CMK (cell line): ENCODE results near the gene ADAMTS18.

Experiments used
- DNase-seq: peaks from one replicate; pipeline ENCODE4 v3.0.0-alpha.2; 2010; ENCODE audit warnings: low read depth

ADAMTS18 gene

DNA sequence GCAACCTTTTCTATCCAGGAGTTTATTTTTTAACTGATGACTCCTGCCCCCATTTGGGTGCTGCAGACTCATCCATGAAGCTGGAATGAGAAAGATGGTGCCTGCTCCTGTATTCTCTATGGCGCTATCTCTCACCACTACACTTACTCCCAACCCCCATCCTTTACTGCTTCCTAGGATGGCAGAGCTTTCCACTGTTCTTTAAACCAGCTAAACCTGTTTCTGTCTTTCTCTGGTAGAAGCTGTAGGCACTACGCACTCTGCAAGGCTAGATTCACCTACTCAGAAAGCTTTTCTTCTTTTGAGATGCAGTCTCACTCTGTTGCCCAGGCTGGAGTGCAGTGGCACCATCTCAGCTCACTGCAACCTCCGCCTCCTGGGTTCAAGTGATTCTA, 47.0 kb downstream of the ADAMTS18 start:
- no peak for DNase-seq

DNA sequence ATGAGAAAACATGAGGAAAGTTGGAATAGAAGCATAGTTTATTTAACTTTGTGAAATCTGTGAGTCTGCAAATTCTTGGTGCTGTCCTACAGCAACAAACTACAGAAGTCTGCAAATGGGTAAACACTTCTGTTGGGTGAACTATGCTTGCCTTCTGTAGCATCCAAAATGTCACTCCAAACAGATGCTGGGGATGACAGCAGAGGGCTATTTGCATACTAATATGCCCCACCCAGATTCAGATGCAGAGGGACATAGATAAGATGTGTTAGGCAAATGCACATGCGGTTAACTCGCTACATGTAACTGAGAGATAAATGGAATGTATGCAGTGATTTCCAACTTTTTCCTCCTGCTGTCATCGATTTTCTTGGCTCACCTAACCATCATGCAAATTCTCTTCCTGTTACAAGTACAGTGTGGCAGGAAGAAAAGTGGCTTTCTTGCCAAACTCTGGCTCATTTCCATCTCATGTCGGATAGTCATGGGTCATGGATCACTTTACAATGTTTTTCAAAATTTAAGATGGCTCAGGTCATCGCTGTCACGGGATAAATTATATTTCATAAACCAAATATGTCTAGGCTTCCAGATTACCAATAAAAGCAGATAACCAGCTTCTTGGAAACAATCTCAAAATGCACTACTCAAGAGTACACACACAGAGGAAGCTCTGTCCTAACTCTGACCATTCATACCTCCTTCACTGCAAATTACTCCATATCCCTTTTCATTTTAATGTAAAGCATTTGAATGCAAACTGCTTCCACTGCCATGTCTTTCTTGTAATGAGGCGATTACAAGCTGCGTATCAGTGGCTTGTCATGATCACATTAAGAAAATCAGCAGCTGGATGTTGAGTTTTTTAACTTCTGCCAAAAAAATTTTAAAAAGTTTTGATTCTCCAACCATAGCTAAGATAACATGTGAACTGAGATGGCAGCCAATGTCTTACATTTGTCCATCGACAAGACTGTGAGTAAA, 47.7 kb downstream of the ADAMTS18 start:
- DNase-seq: no peak

DNA sequence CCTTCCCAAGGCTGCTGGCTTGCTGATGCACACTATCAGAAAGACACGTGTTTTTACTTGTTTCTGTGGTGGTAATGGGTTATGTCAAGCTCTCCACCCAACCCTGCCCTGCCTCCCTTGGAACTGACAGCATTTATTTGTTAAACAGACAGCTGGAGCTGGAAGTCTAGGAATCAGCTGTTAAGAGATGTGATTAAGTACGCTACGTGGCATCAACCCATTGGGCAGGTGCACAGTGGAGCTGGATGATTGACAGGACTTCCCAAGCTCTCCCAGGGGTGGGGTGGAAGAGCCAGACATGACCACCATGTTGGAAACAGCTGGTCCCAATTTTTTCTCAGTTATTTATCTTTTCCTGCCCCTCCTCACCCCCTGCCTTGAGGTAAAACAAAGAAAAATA, 49.4 kb downstream of the ADAMTS18 start:
- no peak for DNase-seq

DNA sequence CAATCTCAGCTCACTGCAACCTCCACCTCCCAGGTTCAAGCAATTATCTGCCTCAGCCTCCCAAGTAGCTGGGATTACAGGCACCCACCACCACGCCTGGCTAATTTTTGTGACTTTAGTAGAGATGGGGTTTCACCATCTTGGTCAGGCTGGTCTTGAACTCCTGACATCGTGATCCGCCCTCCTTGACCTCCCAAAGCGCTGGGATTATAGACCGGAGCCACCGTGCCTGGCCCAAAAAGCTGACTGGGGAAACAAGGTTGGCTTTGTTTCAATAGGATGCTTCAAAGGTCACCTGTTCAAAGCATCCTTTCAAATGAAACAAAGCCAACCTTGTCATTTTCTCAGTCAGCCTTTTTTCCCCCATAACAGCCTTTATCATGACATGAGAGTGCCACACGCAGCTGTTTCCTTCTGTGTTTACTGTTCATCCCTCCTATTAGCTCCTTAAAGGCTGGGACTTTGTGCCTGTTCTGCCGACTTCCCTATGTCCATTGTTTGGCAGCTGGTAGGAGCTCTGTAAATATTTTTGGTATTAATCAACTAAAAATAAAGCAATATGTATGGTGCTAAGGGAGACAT, 51.1 kb downstream of the ADAMTS18 start:
- DNase-seq: no peak

DNA sequence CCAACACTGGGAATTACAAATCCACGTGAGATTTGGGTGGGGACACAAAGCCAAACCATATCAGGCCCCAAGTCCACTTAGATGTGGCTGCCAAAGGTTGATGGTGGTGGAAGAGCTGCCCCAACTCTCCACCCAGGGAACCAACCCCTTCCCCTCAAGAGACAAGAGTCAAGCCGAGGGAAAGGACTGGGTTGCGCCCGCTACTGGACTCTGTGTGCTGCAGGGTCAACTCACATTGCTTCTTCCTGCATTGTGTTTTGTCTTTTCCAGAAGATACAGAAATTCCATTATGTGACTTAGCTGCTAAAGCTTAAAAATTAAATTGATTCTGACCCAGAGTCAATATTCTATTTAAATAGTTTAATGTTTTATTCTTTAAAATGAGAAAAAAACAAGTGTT, 58.5 kb downstream of the ADAMTS18 start:
- DNase-seq: no peak

DNA sequence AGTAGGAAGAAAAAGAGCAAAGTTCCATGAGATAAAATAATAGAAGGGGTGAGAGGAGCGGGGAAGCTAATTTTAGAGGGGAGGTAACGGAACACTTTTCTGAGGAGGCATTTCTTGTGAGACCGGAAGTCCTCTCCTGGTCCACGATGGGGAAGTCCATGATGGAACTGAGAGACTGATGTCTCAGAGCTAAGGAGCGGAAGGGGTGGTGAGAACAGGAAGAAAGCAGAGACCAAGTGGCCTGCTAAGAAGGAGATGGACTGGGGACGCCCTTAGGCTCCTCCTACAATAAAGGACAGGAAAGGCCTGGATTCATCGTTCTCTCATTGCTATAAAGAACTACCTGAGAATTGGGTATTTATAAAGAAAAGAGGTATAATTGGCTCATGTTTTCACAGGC, 59.4 kb downstream of the ADAMTS18 start:
- DNase-seq: no peak

DNA sequence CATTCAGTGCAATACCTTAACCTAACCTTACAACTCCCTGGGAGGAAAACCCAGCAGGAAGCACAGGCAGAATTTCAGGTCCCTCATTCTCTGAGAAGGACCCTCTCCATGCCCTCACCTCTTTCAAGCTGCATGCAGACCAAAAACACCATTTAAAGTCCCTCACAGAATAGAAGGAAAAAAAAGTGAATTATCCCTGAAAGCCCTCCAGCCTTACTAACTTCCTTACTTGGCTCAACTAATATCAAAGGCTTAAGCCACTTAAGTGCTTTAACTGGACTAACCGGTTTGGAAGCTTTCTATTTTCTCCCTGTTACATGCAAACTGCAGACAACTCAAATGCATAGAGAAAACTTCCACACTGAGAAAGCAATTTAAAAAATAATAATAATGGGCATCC, 60.5 kb downstream of the ADAMTS18 start:
- no peak for DNase-seq

DNA sequence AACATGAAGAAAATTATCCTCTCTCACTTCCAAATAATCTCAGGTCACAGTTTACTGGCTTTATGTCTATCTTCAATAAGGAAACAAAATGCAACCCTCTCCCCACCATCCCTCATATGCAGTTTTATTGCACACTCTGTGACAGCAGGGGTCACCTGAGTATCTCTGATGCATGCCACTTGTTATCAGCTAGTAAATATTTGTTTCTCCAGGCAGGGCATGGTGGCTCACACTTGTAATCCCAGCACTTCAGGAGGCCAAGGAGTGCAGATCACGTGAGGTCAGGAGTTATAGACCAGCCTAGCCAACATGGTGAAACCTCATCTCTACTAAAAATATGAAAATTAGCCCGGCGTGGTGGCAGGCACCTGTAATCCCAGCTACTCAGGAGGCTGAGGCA, 61.1 kb downstream of the ADAMTS18 start:
- DNase-seq: no peak

DNA sequence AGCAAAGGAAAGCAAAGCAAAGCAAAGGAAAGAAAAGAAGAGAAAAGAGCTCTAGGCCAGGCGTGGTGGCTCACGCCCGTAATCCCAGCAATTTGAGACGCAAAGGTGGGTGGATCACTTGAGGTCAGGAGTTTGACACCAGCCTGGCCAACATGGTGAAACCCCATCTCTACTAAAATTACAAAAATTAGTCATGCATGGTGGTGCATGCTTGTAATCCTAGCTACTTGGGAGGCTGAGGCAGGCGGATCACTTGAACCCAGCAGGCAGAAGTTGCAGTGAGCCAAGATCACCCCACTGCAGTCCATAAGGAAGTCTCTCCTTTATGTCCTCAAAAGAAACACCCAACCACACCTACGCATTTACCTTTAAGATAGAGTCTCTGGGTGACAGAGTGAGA, 70.1 kb downstream of the ADAMTS18 start:
- DNase-seq: no peak

DNA sequence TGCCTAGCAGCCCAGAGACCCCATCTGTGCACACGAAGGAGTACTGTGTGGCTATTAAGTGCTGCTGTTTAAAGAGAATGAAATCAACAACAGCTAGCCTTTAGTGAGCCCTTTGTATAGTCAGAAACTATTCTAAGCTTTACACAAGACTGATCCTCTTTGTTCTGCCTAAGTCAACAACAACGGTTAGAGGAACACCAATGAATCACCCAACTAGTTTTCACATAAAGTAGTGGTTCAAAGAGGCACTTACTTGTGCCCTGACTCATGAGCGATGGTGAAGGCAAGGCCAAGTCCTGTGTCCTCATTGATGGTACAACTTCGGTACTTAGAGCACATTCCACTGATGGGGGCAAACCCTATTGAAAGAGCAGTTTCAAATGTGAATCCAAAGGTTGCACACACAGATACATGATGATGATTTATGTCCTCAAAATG, 75.8 kb downstream of the ADAMTS18 start:
- DNase-seq: no peak

DNA sequence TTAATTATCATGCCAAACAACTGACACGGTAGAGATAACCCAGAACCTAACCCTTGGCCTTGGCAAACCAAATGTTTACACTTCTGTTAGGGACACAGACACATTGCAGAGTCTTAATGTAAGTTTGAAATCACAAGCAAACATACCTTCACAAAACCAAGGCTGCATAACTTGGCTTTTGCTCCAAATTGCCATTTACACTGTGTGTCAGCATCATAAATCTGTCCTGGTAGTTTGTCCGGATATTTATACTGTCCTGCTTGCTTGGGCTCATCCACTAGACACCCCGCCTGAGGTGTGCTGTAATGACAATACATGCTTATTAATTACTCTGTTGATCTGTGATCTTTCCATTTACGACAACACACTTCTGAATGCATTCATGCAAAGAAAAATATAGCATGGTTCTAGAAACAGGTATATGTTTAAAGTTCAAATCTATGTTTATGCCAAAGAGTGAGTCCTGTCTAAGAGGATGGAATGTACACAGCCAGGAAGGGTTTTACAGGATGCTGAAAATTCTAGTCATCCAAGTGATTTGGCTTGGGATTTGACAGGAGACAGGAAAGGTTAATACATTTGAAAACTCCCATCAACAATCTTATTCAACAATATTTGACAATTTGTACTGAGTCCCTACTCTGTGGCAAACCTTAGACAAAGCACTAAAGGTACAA, 81.1 kb downstream of the ADAMTS18 start:
- DNase-seq: no peak

DNA sequence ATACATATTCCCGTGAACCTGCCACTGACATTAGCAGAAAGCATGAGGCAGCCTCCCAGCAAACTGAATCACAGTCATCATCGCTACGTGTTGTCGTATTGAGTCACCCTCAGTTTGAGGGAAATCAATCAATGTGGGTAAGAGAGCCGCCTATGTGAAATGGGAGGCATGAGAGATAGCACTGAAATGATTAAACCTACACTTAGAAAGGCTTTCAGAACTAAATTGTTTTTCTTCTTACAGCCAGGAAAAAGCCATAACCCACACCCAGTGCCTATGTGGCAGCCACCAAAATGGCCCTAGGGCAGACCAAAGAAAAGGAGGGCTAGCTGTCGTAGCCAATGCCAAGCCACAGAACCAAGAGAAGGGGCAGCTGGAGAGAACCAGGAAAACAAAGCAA, 90.5 kb downstream of the ADAMTS18 start:
- no peak for DNase-seq

DNA sequence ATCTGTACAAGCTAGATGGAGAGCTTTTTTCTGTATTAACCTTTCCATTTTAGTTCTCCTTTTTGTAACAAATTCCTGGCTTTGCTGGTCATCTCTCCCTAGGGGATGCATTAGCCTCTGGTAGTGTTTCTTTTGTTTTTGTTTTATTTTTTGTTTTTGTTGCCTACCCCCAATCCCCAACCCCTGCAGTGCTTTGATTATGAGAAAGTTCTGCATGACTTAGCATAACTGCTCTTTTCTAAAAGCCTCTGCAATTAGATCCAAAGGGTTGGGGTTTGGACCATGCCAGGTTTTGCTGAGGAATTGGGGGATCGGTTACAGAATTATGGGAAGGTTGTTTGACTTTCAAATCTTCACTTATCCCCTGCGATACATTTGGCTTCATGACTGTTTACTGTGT, 98.2 kb downstream of the ADAMTS18 start:
- DNase-seq: no peak

DNA sequence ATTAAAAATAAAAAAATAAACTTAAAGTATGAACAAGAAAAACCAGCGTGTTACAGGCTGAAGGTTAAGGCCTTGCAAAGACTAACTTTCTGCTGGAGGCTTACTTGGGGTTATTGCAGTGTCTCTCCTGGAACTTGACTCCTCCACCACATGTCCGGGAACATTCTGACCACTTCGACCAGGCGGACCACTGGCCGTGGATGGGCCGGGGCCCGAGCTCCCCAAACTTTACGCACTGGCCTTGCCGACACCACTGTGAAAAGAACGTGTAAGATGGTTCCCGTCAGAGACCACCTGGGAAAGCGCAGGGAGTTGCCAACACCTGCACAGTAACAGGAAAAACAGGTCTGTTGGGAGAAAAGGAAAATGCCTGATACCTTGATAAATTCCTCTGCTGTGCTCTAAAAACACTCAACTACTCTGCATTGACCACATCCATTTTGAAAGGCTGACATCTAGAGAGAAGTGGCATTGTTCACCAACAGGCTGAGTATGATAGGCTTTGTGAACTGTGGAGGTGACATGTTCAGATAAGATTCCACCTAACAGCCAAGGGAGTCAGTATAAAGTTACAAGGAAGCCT, 99.1 kb downstream of the ADAMTS18 start:
- no peak for DNase-seq

DNA sequence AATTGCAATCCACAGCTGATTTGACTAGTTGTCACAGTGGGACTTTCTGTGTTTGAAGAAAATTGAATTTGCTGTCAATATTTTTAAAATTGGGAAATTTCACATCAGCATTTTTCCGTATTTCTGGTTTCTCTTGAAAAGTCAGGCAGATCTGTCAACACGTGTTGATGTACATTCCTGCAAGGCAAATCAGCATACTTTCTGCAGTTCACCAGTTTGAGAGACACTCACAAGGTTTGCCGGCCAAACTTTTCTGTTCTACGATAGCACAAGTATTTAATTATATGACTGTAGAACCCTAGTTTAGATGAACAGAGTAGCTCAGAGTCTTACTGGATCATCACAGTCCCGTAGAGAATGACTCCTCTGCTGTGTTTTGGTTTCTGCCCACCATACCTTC, 102.0 kb downstream of the ADAMTS18 start:
- no peak for DNase-seq

DNA sequence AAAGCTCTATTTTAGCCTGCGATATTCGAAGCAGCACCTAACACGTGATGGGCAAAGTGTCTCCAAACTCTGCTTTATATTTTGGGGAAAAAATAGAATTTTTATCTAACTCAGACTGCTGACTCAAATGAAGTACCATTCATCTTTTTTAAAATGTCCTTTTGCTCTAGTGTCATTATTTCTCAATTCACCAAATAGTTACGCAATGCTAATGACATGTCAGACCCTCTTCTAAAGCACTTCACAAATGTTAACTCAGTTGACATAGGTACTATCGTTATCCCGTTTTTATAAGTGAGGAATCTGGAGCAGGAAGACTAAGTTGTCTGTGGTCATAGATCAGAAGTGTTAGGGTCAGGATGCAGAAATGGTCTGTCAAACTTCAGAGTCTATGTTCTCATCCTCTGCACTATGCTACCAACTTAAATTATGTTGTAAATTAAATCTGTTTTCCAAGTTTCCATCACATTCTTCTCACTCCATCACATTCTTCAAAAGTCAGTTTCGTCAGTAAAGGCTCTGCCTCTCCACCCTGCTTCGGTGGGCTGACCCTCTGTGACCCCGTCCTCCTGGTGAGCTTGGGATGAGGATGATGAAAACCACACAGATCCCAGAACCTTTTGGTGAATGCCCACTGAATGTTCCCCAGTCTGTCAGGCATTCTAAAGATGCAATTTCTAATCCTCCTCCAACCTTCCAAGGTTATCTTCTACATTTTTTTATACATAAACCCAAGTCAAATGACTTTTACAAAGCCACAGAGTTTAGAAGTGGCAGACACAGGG, 102.8 kb downstream of the ADAMTS18 start:
- DNase-seq: no peak

DNA sequence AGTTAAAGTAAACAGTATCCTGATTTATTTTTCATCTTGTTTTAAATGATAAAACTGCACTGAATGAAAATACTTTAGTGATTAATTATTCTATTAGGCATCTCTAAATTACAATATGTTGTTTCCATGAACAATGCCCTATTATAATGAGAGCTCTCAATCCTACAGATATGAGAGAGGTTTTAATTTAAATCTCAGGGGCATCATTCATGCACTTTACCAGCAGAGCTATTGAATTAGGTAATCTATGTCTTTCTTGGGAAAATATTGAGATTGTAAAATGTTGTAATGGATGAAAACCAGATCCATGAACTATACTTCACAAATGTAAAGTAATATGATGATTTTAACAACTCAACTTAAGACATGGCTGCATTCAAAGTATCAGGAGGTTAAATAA, 103.8 kb downstream of the ADAMTS18 start:
- no peak for DNase-seq

DNA sequence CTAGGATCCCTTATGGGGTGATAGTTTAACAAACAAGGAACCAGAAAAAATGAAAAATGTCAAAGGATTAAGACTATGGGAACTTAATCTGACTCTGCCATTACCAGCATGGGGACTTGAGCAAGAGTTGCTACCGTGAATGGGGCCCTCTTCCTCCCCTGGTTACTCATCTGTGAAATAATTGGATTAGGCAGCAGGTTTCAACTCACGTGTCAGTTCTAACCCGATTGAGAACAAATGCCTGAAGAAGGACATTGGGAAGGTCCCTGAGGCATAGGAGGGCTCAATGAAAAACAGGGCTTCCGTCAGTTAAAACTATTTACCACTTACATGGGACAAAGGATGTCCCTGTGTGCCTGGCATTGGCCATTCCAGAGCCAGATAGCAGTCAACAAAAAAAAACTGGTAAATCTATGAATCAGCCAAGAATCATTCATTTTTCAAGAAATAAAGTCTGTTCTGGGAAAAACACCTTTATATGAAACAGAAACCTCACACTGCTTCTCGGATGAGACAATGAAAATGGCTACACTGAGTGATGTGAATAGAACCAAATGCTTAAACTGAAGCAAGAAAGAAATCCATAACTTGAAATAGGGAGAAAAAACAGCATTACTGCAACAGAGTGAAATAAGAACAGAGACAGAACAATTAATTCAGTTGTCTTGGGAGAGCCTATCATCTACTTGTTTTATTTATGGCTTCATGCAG, 104.3 kb downstream of the ADAMTS18 start:
- DNase-seq: no peak

DNA sequence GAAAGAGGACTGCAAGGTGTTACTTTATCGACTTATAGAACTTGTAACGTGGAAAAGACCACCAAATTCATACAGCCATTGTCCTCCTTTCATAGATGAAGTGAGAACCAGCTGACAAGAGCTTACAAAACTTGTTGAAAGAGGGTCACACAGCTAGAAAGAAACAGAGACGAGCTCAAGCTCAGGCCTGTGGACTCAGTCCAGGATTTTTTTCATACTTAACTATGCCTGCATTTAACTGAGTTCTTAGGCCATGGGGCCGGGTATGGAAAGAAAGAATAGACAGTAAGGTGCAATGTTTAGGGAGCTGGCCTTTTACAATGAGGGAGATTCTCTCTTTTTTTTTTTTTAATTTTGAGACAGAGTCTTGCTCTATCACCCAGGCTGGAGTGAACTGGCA, 106.1 kb downstream of the ADAMTS18 start:
- no peak for DNase-seq

DNA sequence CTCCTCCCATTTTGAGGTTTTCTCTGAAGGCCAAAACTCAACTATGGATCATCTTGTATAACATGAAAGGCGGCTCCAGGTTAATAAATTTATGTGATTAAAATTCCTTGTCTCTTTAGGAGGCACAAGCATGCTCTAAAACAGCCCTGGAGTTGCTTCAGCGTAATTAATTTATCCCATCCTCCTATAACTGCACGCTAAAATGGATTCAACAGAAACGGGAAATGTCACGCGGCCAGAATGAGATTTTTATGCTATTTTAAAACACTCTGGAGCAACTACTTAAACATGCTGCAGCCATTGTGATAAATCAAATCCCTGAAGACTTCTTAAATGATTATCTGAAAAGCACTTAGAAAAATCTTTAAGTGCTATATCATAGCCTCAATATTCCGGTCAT, 106.6 kb downstream of the ADAMTS18 start:
- no peak for DNase-seq

DNA sequence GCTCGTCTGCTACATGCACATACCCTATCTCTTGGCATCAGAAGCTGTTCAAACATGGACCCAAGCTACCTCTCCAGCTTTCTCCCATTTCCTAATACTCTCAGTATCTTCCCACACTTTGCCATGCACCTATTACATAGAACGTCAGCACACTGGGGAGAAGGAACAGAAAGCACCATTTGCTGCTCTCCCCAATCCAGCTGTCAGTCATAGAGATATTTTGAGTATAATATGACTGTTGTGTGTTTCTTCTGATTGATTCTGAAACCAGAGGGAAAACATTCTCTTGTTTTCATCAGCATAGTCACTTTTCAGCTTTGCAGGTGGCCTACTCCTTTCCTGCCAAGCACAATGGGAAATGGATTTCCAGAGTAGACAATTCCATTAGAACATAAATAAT, 107.1 kb downstream of the ADAMTS18 start:
- no peak for DNase-seq
